AG09309 (cell line): ENCODE data around the gene C19orf47.

Experiments used
- DNase-seq: peaks from one replicate; pipeline ENCODE4 v3.0.0-alpha.2; 2010; ENCODE audit warnings: low read depth
- H3K4me3 ChIP-seq: 2 replicates; pipeline ENCODE4 v1.5.1; 2011; ENCODE audit warnings: mild to moderate bottlenecking, low read depth, low read length, moderate library complexity; ENCODE audit not compliant: control insufficient read depth
- TF ChIP-seq, protein P1 (sequence below): IDR thresholded peaks from 2 replicates; pipeline ENCODE4 v1.5.1; 2011; ENCODE audit warnings: mild to moderate bottlenecking, low read depth, low read length, inconsistent platforms; ENCODE audit not compliant: insufficient read depth, control insufficient read depth; ENCODE audit errors: missing control alignments

Gene C19orf47

DNA sequence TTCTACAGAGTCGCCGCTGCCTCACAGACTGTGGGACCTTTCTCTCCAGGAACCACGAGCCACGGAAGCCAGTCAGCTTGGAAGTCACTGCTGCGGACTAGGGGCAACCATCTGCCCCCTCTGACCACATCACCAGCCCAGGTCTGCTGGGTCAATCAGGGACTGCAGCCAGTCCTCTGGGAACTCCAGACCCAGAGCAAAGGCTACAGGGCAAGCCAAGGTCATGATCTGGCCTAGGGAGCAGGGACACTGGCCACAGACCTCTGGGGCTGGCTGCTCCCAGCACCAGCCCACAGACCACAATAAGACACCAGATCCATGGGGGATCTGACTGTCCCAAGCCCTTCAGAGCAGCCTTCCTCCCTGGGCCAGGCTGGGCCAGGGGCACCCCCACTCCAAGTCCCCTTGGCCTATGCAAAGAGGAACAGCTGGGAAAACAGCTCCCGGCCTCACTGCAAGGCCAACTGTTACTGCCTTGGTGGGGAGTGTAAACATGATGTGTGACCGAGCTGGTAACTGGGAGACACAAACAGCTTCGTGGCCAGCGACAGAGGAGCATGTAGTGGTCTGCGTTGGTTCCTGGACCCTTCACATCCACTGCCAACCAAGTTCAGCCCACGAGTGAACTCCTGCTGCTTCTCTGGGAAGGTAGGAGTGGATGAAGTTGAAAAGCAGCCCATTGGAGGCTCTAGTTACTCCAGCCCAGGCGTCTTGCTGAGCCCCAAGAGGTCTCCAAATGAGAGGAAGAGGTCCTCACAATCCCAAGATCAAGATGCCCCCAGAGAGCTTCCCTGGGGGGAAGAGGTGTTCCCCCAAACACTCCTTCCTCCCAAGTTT is 64.6 kb downstream of the C19orf47 start:
- no peak for DNase-seq
- TF ChIP-seq, protein P1, sequence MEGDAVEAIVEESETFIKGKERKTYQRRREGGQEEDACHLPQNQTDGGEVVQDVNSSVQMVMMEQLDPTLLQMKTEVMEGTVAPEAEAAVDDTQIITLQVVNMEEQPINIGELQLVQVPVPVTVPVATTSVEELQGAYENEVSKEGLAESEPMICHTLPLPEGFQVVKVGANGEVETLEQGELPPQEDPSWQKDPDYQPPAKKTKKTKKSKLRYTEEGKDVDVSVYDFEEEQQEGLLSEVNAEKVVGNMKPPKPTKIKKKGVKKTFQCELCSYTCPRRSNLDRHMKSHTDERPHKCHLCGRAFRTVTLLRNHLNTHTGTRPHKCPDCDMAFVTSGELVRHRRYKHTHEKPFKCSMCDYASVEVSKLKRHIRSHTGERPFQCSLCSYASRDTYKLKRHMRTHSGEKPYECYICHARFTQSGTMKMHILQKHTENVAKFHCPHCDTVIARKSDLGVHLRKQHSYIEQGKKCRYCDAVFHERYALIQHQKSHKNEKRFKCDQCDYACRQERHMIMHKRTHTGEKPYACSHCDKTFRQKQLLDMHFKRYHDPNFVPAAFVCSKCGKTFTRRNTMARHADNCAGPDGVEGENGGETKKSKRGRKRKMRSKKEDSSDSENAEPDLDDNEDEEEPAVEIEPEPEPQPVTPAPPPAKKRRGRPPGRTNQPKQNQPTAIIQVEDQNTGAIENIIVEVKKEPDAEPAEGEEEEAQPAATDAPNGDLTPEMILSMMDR = no peak

DNA sequence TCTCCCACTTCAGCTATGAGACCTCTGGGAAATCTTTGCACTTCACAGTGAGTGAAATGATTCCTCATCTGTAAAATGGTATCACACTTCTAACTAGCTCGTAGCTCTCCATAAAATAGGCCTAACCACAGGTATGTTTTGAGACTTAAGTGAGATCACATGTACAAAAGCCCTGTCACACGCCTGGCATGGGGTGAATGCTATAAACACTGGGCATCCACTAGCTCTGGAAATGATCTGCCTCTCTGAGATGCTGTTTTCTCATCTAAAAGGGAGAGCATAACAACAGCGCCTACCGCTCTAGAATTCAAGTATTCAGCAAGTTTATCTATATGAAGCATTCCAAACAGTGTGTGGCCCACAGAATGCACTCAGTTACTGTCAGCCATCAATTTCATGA is 65.3 kb downstream of the C19orf47 start:
- H3K4me3 ChIP-seq = no peak overlapping the region
- DNase-seq = peak; percentile 60

More for the DNA sequence above, 64.6 kb downstream of the C19orf47 start:
- peak overlapping the region; percentile 63 for H3K4me3 ChIP-seq

DNA sequence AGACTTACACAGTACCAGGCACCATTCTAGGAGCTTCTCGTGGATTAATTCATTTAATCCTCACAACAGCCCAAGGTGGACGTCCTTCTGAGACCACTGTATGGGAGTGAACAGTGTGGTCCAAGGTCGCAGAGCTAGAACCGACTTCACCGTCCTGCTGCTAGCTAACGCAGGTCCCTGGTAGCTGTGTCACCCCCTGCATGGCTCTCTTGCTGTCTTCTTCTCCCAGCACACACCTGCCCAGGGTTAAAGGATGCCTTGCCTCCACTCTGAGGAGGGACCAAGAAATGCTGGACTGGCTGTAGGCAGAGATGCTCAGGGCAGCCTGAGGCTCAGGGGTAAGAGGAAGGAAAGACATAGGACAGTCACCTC is 66.0 kb downstream of the C19orf47 start:
- TF ChIP-seq, protein P1 = no peak
- no peak for DNase-seq
- no peak overlapping the region for H3K4me3 ChIP-seq

More for the DNA sequence above, 65.3 kb downstream of the C19orf47 start:
- TF ChIP-seq, protein P1 = no peak

DNA sequence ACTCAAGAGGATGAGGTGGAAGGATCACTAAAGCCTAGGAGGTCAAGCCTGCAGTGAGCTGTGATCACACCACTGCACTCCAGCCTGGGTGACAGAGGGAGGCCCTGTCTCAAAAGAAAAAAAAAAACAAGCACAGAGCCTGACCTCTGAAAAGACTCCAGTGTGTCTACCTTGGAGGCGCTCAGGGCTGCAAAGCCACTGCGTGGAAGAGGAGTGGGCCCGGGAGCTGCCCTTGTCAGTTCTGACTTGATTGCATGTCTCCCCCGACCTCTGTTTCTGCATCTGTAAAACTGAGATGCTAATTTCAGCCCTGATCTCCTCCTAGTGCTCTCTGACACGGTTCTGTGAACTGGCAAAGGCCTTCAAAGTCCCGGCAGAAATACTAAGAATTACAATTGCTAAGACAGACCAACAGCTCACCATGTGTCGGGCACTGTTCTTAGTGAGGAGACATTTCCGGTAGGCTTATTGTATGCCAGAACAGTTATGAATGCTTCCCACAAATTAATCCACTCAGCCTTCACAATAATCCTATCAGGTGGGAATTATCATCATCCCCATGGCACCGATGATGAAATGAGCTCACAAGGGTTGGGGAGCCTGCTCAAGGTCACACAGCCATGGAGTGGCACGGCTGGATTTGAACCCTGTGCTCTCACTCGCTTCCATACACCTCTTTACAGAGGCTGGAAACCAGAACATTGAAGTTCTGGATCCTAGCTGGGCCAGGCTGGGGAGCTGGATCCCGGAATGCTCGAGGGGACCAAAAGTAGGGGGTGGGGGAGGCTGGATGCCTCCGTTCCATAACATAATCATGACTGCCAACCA is 66.6 kb downstream of the C19orf47 start:
- TF ChIP-seq, protein P1 = no peak
- DNase-seq = no peak
- H3K4me3 ChIP-seq = no peak overlapping the region

DNA sequence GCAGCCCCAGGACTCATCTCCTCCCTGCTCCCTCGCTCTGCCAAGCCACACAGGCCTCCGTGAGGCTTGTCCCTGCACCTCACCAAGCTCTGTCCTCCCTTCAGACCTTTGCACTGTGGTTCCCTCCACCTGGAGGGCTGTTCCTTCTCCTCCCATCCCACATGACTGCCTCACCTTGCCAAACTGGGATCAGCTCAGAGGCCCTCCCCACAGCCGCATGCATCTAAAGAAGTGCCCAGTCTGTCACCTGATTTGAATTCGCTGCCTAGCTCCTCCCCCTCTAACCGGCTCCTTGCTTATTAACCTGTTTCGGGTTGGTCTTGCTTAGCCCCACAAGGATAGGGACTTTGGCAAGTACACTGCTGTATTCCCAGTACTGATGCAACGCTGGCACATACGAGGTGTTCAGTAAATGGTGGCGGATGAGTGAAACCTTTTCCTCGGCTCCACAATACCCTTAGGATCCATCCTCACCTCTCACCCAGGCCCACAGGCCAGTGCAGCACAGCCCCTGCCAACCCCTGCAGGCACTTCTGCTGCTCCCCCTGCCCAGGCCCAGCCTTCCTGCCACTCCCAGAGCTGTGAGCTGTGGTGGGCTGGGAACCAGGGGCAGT is 67.5 kb downstream of the C19orf47 start:
- H3K4me3 ChIP-seq = no peak overlapping the region
- TF ChIP-seq, protein P1 = no peak
- no peak for DNase-seq
